Measurements from ENCODE around the gene KIF11. TPM values are rescaled to one million over a fixed set of nuclear protein-coding genes. Genes with fewer than 3 reads are reported as not detected.

The KIF11 gene
- total and polyA plus RNA-seq, 2 donors (not counting 3 experiments of a cell fraction or from before 2014, with no cell fraction given): 7.3 to 42.6 TPM

DNA sequence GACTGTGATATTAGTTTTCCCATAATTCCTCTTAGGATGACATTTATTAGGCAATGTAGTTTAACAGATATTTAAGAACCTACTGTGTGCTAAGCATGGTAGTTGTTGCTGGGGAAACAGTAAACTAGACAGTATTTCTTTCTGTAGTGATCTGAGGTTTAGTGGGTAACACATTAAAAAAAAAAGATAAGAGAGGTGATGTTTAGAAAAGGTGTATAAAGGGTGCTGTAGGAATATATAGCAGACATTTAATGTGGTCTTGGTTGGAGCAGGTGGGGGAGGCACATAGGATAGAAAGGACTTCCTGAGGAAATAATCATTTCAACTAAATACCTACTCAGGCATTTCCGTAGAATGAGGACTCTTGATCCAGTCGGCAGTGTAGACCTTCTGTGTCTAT lies 11.9 kb downstream of the KIF11 start:
- CTCF ChIA-PET: interaction anchor here (1.2 to 1.5 kb wide), 2 partner anchors 11 to 88 kb away, joined by 3 to 4 read pairs; no protein-coding TSS in a partner anchor
- H3K79me2 ChIP-seq (ENCODE audit: control insufficient read depth, insufficient read depth, low read length): peaks cover 83% of the 10 kb centered on the region
- H3K9ac ChIP-seq (replicated peaks; ENCODE audit: extremely low read depth, insufficient read depth, low read length): no peak overlapping the region
- intact Hi-C loops (cut with micrococcal nuclease) (no loop called here), dilution Hi-C loops (cut with MboI; ENCODE audit: extremely low pct_ligation_motif_present, low sequenced_read_pairs) (no loop called here)
- H2AFZ ChIP-seq (ENCODE audit: low read depth, low read length): no peak overlapping the region
- H3K9me1 ChIP-seq (replicated peaks; ENCODE audit: control insufficient read depth, extremely low read depth, insufficient read depth, low read length): no peaks in the 10 kb centered on the region
- peaks cover 2% of the 10 kb centered on the region for H4K20me1 ChIP-seq (replicated peaks; ENCODE audit: control insufficient read depth, extremely low read depth, insufficient read depth, low read length)
- POLR2A ChIA-PET: no interaction called here
- no peak overlapping the region for H3K27ac ChIP-seq (ENCODE audit: insufficient read depth, low read depth, low read length)
- no peak for DNase-seq (ENCODE audit: low read depth, low spot score)
- no TSS peak for BruUV-seq (replicated peaks)
- peak overlapping the region; percentile 33 for H3K4me2 ChIP-seq (ENCODE audit: insufficient read depth, low read length)
- H3K36me3 ChIP-seq (ENCODE audit: control insufficient read depth in 2 of 2, extremely low read depth in 1 of 2, insufficient read depth in 2 of 2, low read length in 2 of 2): peaks cover 0 to 19% of the 10 kb centered on the region in 2 experiments
- TF ChIP-seq FOS (IDR thresholded peaks at IDR 0.05; ENCODE audit: borderline replicate concordance, insufficient read depth, low read length) (no peak), EZH2 (IDR thresholded peaks at IDR 0.05; ENCODE audit: borderline replicate concordance, low read depth, low read length, severe bottlenecking) (no peak), CTCF (IDR thresholded peaks at IDR 0.05; ENCODE audit: extremely low read depth in 1 of 2, insufficient read depth in 1 of 2, low read depth in 1 of 2, low read length in 2 of 2) (no peak), MAX (IDR thresholded peaks at IDR 0.05; ENCODE audit: insufficient read depth, insufficient read length) (no peak), POLR2AphosphoS5 (IDR thresholded peaks at IDR 0.05; ENCODE audit: insufficient read depth, low read depth, low read length) (no peak), MYC (IDR thresholded peaks at IDR 0.05; ENCODE audit: low read depth, low read length) (no peak), POLR2A (IDR thresholded peaks at IDR 0.05; ENCODE audit: low read depth, low read length) (no peak), JUN (IDR thresholded peaks at IDR 0.05; ENCODE audit: borderline replicate concordance, insufficient read depth, insufficient read length, low read depth) (no peak), GATA2 (IDR thresholded peaks at IDR 0.05; ENCODE audit: insufficient read depth, insufficient read length, low read depth, low read length) (no peak)
- H3K27me3 ChIP-seq (ENCODE audit: control insufficient read depth in 2 of 2, insufficient read depth in 2 of 2, low read length in 2 of 2): no peaks in the 10 kb centered on the region
- FAIRE-seq: no peak
- no peaks in the 10 kb centered on the region for H3K9me3 ChIP-seq (replicated peaks; ENCODE audit: control insufficient read depth, insufficient read depth, low read length)
- peaks cover 30% of the 10 kb centered on the region for H3K4me1 ChIP-seq (ENCODE audit: control insufficient read depth, extremely low read depth, insufficient read depth, low read length)
- no peak overlapping the region for H3K4me3 ChIP-seq (replicated peaks in 1 of 3; ENCODE audit: insufficient read depth in 1 of 3, low read depth in 1 of 3, low read length in 3 of 3)

All from endothelial cell of umbilical vein (primary cell).